GM21576 (cell line): ENCODE measurements around the gene BORCS5.

ENCODE experiments used
- ATAC-seq: cut with Tn5 transposase; IDR thresholded peaks from one replicate; pipeline ENCODE4 v1.9.1; 2021; ENCODE audit warnings: mild to moderate bottlenecking, moderate library complexity; ENCODE audit not compliant: unreplicated experiment

BORCS5 gene

DNA sequence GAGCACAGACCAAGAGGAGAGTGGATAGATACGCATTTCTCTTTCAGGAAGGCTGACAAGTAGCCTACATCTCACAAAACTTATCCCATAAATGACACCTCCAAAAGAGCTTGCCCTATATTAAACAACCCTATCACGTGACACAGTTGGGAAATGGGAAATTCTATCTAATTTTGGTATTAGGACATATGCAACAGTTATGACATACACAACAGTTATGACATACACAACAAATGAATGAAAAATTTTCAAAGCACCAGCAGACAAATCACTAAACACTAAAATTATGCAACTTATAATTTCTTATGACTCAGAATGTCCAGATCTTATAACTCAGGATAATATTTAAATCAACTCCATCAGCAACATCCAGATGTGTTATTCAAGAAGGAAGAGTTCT lies 151.7 kb downstream of the BORCS5 start:
- no peak for ATAC-seq

DNA sequence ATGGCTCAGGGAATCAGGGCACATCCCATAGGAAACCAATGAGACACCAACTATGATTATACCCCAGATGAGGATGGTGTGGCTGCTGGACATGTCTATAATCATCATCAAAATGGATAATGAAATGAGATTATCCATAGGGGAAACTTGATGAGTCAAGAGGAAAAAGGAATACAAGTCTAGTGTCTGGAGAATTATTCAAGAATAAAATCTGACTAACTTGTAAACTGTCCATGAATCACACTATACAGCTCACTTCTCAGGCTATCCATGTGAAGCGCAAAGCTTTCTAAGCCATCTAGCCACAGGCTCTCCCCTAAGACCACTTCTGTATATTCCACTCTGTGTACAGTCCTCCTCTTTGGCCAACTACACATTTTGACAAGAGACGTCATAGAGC lies 153.3 kb downstream of the BORCS5 start:
- no peak for ATAC-seq

DNA sequence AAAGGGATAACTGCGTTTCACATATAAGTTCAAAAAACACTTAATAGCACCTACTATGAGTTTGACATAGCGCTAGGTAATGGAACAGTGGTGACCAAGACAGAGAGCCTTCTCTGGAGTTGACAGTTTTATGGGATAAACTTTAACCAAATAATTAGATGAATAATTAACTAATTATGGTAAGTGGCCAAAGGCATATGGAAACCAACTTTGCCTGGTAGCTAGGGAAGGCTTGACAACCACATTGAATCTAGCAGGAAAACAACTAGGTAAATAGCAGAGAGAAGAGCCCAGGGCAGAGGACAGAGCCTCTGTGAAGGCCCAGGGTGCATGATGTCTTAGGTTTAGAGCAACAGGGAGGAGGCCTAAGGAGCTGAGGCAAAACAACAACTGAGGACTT lies 153.7 kb downstream of the BORCS5 start:
- ATAC-seq = no peak

DNA sequence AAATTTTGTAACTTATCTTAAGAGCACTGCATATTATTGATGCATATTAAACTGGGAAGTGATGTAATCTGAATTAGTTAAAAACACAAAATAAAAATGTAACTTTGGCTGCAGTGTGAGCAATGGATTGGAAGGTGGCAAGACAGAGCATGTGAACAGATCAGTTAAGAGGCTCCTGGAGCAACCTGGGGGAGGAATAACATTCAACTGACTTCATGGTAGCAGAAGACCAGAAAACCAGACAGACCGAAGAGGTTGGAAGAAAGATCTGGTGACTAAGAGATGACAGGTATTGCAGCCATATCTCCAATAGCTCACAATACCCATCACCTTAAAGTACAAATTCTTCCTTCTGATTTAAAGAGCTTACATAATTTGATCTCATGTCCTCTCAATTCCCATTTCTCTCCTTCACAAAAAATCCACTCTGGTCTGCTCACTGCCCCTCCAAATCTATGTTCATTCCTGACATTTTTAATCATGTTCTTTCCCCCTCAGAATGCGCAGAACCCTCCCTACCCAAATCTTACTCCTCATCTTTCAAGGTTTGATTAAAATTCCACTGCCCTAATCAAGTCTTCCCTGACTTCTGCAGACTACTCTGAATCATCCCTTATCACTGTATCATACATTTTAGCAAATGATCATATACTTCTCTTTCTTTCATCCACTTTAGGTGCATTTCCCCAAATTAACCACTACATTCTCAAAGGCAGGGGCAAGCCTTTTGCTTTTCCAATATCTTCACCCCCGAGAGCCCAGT lies 154.3 kb downstream of the BORCS5 start:
- no peak for ATAC-seq

DNA sequence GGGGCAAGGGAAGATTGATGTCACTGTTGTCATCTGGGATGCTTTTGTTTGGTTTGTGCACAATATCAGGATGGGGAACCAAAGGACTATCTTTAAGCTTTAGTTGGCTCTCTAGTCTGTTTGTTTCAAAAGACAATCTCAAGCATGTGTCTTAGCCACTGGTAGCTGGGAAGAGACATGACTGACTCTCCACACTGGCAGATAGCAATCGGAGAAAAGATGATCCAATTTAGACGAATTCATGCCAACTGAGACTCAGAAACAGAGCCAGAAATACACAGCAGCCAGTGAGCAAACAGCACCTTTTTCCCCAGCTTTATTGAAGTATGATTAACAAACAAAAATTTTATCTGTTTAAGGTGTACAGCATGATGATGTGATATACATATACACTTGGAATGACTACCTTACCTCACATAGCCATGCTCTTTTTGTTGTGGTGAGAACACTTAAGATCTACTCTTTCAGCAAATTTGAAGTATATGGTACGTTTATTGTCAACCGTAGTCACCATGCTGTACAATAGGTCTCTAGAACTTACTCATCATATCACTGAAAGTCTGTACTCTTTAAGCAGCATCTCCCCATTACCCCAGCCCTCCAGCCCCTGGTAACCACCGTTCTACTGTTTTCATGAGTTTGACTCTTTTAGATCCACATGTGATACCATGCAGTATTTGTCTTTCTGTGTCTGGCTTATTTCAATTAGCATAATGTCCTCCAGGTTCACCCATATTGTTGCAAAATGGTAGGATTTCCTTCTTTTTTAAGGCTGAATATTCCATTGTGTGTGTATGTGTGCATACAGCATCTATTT lies 155.2 kb downstream of the BORCS5 start:
- no peak for ATAC-seq

DNA sequence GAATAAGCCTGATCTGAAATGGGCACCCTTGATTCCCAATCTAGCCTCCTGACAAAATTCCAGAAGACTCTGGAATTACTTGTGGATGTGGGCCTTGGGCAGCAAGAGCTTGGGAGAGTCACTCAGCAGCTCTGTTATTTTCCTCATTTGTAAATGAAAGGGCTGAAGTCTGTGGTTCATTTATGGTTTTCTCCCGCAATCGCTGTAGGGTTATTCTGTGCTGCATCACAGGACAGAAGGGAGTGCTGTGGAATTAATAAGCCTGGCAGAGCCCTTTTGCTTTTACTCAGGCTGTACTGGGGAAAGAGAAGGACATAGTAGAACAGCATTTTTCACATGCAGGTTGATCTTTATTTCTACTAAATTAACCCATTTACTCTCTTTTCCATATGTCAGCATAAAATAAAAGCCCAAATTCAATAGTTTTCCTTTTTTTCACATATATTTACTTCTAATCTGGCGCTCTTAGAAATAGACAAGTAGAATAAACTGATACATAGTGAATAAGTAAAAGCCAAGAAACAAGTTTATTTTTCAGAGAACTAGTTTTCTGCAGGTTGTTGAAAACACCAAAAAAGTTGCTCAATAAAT lies 156.6 kb downstream of the BORCS5 start:
- no peak for ATAC-seq

DNA sequence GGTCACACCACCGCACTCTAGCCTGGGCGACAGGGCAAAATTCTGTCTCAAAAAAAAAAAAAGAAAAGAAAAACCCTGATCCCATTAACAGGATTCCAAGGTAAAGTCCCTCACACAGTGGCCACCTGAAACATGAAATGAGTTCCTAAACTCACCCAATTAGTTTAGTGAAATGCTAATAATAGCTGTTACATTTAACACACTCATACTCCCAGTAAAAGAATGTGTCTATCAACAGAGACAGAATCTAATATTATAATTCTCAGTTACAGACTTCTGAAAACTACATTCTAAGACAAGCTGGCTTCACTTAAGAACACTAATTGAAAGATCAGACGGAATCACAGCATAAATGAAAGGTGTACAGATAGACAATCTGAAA lies 161.6 kb downstream of the BORCS5 start:
- ATAC-seq = no peak

DNA sequence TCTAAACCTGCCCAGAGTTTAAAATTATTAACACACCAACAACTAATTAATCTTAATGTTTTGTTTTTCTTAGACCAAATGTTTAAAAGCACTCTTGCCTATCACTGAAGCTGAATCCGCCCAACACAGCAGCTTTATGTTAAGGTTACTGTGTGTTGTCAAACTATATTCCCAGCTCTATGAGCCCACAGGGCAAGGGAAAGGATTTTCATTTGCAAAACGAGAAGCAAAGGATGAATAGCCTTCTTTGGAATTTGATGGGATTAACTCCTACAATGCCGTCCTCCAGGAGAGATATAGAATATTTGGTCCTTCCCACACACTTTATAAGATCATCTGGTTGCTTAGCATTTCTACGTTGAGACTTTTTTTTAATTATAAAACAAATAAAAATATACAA lies 162.0 kb downstream of the BORCS5 start:
- no peak for ATAC-seq
